Heart left ventricle (tissue), 16 donors: ENCODE measurements around the gene PSMG4. TPM values are rescaled to one million over a fixed set of nuclear protein-coding genes. Genes with fewer than 3 reads are reported as not detected.

Experiments used
- ATAC-seq, 4 donors: fragments of 200-7000 bp; cut with Tn5 transposase; one replicate each; pipeline ENCODE4 v1.9.1; 2020 to 2022; ENCODE audit warnings: moderate library complexity in 4 of 4, mild to moderate bottlenecking in 3 of 4, moderate number of reproducible peaks in 1 of 4
- DNase-seq, 5 donors: peaks; one replicate each; pipeline ENCODE4 v3.0.0-alpha.2; 2020
- H3K27ac ChIP-seq, 12 donors: fragments of 200-600 bp; sonication (generic) in 4 of 12; one replicate each; pipeline versions ENCODE4 v1.5.0 to v1.8.0; 2016 to 2022; ENCODE audit warnings: mild to moderate bottlenecking in 2 of 12
- H3K27me3 ChIP-seq, 9 donors: fragments of 200-600 bp; sonication (generic) in 2 of 9; one replicate each; pipeline versions ENCODE4 v1.5.1 to v1.8.0; 2016 to 2022; ENCODE audit warnings: mild to moderate bottlenecking in 3 of 9
- H3K36me3 ChIP-seq, 9 donors: fragments of 200-600 bp; sonication (generic) in 2 of 9; one replicate each; pipeline versions ENCODE4 v1.5.0 to v1.8.0; 2018 to 2022; ENCODE audit warnings: mild to moderate bottlenecking in 2 of 9
- H3K4me1 ChIP-seq, 12 donors: fragments of 200-600 bp; sonication (generic) in 4 of 12; one replicate each; pipeline versions ENCODE4 v1.5.0 to v1.8.0; 2016 to 2022; ENCODE audit warnings: mild to moderate bottlenecking in 3 of 12
- H3K4me3 ChIP-seq, 12 donors: fragments of 200-600 bp; sonication (generic) in 4 of 12; one replicate each; pipeline versions ENCODE4 v1.5.0 to v1.8.0; 2017 to 2022; ENCODE audit warnings: mild to moderate bottlenecking in 9 of 12, moderate library complexity in 4 of 12
- H3K9me3 ChIP-seq, 12 donors: fragments of 200-600 bp; sonication (generic) in 4 of 12; one replicate each; pipeline versions ENCODE4 v1.5.0 to v1.8.0; 2016 to 2022; ENCODE audit warnings: mild to moderate bottlenecking in 1 of 12
- POLR2A ChIP-seq, 2 donors: fragments of 450-650 bp; IDR thresholded peaks; one replicate each; pipeline ENCODE4 v1.6.1; 2017; ENCODE audit warnings: antibody characterized with exemption in 2 of 2, mild to moderate bottlenecking in 2 of 2, moderate library complexity in 2 of 2
- WGBS, 4 donors: extraction: QIAGEN DNeasy Blood & Tissue Kit in 2 of 4; methylation state at CpG; one replicate each; pipeline versions ENCODE4 v1.1.5 to v1.1.7; 2013 to 2018; 5-methylcytosine and 5-hydroxymethylcytosine counted together
- intact Hi-C, 10 donors: fragments of 100-400 bp; cut with DNase I; formaldehyde crosslinking; loops; one replicate each; pipeline versions ENCODE4 v1.11.1 to v1.14.2; 2022
- polyA plus RNA-seq, 2 donors: library from polyadenylated mRNA; stranded (reverse); fragments of 200-250 nt; gene quantifications; one replicate each; pipeline ENCODE4 v1.2.3, GENCODE V29; 2013
- total RNA-seq, 9 donors: library from RNA; depleted of rRNA in 2 of 9; stranded (reverse); fragments of >200 nt in 2 of 9; fragmentation: NEBNext Ultra II Directional in 3 of 9; extraction: Animal tissue kit (Norgen Biotek cat#: 25700) in 3 of 9; gene quantifications; one replicate each; pipeline versions ENCODE4 v1.1.0 to v1.2.4, GENCODE V29; 2016 to 2023
- TF ChIP-seq, protein P1 (sequence below), 12 donors: fragments of 200-600 bp; sonication (generic) in 4 of 12; IDR thresholded peaks; one replicate each; pipeline versions ENCODE4 v1.5.0 to v1.8.0; 2018 to 2022; ENCODE audit warnings: antibody characterized with exemption in 12 of 12, mild to moderate bottlenecking in 5 of 12
- donor health status: ischemic (EF 13 %, LVEDD 7.1; RV severe dilation, severe dysfunction).
- donor health status: healthy with polysubstance abuse.
- donor health status: DM: no; HTN: yes; CAD: no.
- donor health status: DM: no; HTN: no; CAD: no.
- donor health status: ischemic (EF 25% LVEDD 6.9; RV normal size, moderate dysfunction).
- donor health status: ischemic (EF 25% LVEDD 5.7; RV mildly dilated, moderate dysfunction).
- donor health status: healthy.
- donor health status: DM: yes; HTN: yes; CAD: no.
- donor health status: ischemic (EF 35%, LVEDD 5.7; RV mildly dilated, moderate dysfunction).
- donor health status: nonischemic (EF 11% LVEDD 7.7; RV severe dilation, severe dysfunction).
- donor health status: DM: yes; HTN: yes; CAD: no.
- donor health status: PGD.
- donor health status: ischemic (EF 29% LVEDD 5.4; RV normal size, mild dysfunction).
- donor health status: nonischemic (EF 23%, LVEDD 6.1; RV moderate dilation, normal function).

PSMG4 gene
- total and polyA plus RNA-seq, 11 donors = 6.2 to 21.7 (median 9.7) TPM

DNA sequence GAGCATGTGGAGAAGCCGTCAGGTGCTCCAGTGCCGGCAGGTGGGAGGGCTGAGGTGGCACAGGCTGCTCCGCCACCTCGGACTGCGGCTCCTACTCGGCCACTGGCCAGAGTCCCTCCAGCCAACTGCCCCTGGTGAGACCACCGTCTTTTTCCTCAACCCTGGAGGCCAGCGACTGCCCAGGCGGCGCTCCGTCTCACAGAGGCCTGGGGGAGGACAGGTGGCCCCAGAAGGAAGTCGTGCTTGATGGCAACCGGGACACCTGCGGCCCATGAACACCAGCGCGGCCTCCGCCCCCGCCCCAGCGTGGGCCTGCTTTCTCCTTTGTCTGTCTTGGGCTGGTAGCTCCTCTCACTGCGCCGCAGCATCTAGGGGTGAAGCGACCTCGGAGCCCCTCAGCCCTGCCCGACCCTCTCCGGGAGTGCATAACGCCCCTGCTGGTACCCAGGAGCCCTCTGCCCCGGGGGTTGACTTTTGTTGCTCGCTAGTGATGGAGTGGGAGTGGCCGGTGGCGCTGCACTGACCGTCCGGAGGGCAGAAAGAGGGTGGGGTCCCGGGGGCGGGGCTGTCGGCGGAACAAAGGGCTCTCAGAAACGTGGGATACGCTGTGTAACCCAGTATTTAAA lies 30.6 kb upstream of the PSMG4 start:
- peak overlapping the region in 11 of 12 donors; percentile 9 to 59 (median 50) for H3K4me3 ChIP-seq
- H3K27ac ChIP-seq = no peak overlapping the region
- no peak for DNase-seq
- ATAC-seq = no peak
- H3K9me3 ChIP-seq = no peaks in the 10 kb centered on the region
- WGBS, 4 donors = 1 to 3% (median 2%) methylated on average over 14 to 38 of the region's 38 CpGs
- TF ChIP-seq POLR2A (IDR thresholded peaks at IDR 0.05) = no peak
- TF ChIP-seq, protein P1, sequence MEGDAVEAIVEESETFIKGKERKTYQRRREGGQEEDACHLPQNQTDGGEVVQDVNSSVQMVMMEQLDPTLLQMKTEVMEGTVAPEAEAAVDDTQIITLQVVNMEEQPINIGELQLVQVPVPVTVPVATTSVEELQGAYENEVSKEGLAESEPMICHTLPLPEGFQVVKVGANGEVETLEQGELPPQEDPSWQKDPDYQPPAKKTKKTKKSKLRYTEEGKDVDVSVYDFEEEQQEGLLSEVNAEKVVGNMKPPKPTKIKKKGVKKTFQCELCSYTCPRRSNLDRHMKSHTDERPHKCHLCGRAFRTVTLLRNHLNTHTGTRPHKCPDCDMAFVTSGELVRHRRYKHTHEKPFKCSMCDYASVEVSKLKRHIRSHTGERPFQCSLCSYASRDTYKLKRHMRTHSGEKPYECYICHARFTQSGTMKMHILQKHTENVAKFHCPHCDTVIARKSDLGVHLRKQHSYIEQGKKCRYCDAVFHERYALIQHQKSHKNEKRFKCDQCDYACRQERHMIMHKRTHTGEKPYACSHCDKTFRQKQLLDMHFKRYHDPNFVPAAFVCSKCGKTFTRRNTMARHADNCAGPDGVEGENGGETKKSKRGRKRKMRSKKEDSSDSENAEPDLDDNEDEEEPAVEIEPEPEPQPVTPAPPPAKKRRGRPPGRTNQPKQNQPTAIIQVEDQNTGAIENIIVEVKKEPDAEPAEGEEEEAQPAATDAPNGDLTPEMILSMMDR (IDR thresholded peaks at IDR 0.05) = no peak
- peaks cover 22 to 76% (median 46%) of the 10 kb centered on the region in 9 donors for H3K27me3 ChIP-seq
- no peaks in the 10 kb centered on the region for H3K36me3 ChIP-seq
- H3K4me1 ChIP-seq = peaks cover 2 to 56% (median 38%) of the 10 kb centered on the region in 12 donors
- intact Hi-C loops = no loop called here

- no peaks in the 10 kb centered on the region for H3K9me3 ChIP-seq
- no peaks in the 10 kb centered on the region for H3K36me3 ChIP-seq
- WGBS, 4 donors = 2 to 4% (median 3%) methylated on average over 48 to 62 of the region's 62 CpGs
- H3K4me1 ChIP-seq = peaks cover 2 to 56% (median 38%) of the 10 kb centered on the region in 12 donors
- intact Hi-C loops = no loop called here
- peaks cover 22 to 84% (median 50%) of the 10 kb centered on the region in 9 donors for H3K27me3 ChIP-seq
- H3K27ac ChIP-seq = no peak overlapping the region
- TF ChIP-seq, protein P1 (IDR thresholded peaks at IDR 0.05) = no peak
- TF ChIP-seq POLR2A (IDR thresholded peaks at IDR 0.05) = no peak
- peak overlapping the region in 11 of 12 donors; percentile 0 to 59 (median 50) for H3K4me3 ChIP-seq
- DNase-seq (no peak), ATAC-seq (no peak)
Observed at GRCh38 chr6:3228771-3229565, 29.8 kb upstream of the PSMG4 start.

- Histone ChIP-seq H3K27me3 (peaks cover 22 to 91% (median 56%) of the 10 kb centered on the region in 9 donors), H3K36me3 (no peaks in the 10 kb centered on the region), H3K4me1 (peaks cover 2 to 56% (median 38%) of the 10 kb centered on the region in 12 donors), H3K4me3 (peak overlapping the region in 10 of 12 donors; percentile 0 to 59 (median 52)), H3K9me3 (no peaks in the 10 kb centered on the region), H3K27ac (no peak overlapping the region)
- WGBS, 4 donors = 4 to 13% (median 8%) methylated on average over 11 to 28 of the region's 28 CpGs
- ATAC-seq (no peak), DNase-seq (no peak)
- TF ChIP-seq, protein P1 (IDR thresholded peaks at IDR 0.05) = no peak
- no peak for TF ChIP-seq POLR2A (IDR thresholded peaks at IDR 0.05)
- intact Hi-C loops = loop anchor here in 4 of 10 donors (2.0 to 5.0 kb wide), 4 partner anchors 67 to 92 kb away; partner anchors contain the start of gene TUBB2A (in 2 of the 4)
Observed at GRCh38 chr6:3229566-3230178, 29.1 kb upstream of the PSMG4 start.
